ENCODE measurements around the gene ACLY. TPM values are rescaled to one million over a fixed set of nuclear protein-coding genes. Genes with fewer than 3 reads are reported as not detected.

Gene ACLY
- total RNA-seq, 2 experiments from 2014 or later, result 177 to 185 TPM

DNA sequence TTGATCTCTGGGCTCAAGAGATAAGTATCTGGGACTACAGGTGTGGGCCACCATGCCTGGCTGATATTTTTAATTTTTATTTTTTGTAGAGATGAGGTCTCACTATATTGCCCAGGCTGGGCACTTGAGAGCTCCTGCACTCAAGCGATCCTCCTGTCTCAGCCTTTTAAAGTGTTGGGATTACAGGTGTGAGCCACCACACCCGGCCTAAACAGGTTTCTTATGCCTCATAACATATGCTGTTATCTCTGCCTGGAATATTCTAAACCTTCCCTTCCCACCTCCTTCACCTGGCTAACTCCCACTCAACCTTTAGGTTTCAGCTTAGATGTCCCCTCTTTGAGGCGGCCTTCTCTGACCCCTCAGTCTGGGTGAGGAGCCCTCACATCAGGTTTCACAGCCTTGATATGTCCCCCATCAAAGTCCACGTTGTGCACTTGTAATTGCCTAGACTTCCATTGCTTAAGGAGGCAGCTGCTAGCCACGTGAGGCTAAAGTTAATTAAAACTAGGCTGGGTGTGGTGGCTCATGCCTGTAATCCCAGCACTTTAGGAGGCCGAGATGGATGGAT lies 39.2 kb upstream of the ACLY start:
- Mint-ChIP-seq H3K27me3 (ENCODE audit: low read depth) (no peaks in the 10 kb centered on the region), H3K9me3 (ENCODE audit: insufficient read depth) (no peaks in the 10 kb centered on the region), H3K27ac (no peak overlapping the region), H3K36me3 (ENCODE audit: low read depth) (no peaks in the 10 kb centered on the region), H3K4me3 (no peak overlapping the region), H3K4me1 (ENCODE audit: low read depth) (peaks cover 3% of the 10 kb centered on the region)
- ChIA-PET POLR2A (interaction anchor here (1.1 kb wide), 1 partner anchor 15 kb away, joined by 3 read pairs; no protein-coding TSS in a partner anchor), CTCF (no interaction called here)
- no peak for ATAC-seq
- DNase-seq, result no peak

DNA sequence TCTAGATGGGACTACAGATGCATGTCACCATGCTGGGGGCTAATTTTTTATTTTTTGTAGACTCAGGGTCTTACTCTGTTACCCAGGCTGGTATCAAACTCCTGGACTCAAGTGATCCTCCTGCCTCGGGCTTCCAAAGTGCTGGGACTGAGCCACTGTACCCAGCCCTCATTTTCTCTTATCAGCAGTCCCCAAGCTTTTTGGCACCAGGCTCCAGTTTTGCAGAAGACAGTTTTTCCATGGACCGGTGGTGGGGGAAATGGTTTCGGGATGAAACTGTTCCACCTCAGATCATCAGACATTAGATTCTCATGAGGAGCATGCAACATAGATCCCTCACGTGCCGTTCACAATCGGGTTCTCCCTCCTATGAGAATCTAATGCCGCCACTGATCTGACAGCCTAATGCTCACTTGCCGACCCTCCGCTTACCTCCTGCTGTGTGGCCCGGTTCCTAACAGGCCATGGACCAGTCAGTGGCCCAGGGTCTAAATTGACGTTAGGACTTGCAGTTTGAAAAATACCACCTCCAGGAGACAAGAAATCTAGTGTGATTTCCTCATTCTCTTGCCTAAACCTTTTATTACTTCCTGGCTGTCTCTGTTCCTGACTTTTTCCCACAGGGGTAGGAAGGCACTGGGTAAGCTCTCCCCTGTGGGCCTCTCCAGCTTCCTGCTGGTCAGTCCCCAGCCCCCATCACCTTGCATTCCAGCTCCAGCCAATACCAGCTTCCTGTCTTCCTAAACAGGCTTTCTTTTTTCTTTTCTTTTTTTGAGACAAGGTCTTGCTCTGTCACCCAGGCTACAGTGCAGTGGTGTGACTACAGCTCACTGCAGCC lies 38.5 kb upstream of the ACLY start:
- no peaks in the 10 kb centered on the region for H3K9me3 Mint-ChIP-seq (ENCODE audit: insufficient read depth)
- ATAC-seq (no peak), DNase-seq (no peak)
- CTCF ChIA-PET, result no interaction called here
- POLR2A ChIA-PET, result no interaction called here
- H3K27me3 Mint-ChIP-seq (ENCODE audit: low read depth), result no peaks in the 10 kb centered on the region
- no peak overlapping the region for H3K27ac Mint-ChIP-seq
- no peaks in the 10 kb centered on the region for H3K4me1 Mint-ChIP-seq (ENCODE audit: low read depth)
- H3K36me3 Mint-ChIP-seq (ENCODE audit: low read depth), result no peaks in the 10 kb centered on the region
- H3K4me3 Mint-ChIP-seq, result no peak overlapping the region

DNA sequence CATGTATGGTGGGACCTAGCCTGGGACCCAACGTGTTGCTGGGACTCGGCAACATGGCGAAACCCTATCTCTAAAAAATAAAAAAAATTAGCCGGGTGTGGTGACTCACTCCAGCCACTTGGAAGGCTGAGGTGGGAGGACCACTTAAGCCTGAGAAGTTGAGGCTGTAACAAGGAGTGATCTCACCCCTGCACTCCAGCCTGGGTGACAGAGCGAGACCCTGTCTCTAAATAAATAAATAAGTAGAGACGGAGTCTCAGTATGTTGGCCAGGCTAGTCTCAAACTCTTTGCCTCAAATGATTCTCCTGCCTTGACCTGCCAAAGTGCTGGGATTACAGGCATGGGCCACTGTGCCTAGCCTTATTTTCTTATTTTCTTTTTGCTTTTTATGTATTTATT lies 37.8 kb upstream of the ACLY start:
- Mint-ChIP-seq H3K4me3 (no peak overlapping the region), H3K27ac (no peak overlapping the region), H3K27me3 (ENCODE audit: low read depth) (no peaks in the 10 kb centered on the region), H3K36me3 (ENCODE audit: low read depth) (no peaks in the 10 kb centered on the region), H3K9me3 (ENCODE audit: insufficient read depth) (no peaks in the 10 kb centered on the region), H3K4me1 (ENCODE audit: low read depth) (no peaks in the 10 kb centered on the region)
- ChIA-PET POLR2A (no interaction called here), CTCF (interaction anchor here (0.7 kb wide), 1 partner anchor 257 kb away, joined by 3 read pairs; no protein-coding TSS in a partner anchor)
- ATAC-seq (no peak), DNase-seq (no peak)

DNA sequence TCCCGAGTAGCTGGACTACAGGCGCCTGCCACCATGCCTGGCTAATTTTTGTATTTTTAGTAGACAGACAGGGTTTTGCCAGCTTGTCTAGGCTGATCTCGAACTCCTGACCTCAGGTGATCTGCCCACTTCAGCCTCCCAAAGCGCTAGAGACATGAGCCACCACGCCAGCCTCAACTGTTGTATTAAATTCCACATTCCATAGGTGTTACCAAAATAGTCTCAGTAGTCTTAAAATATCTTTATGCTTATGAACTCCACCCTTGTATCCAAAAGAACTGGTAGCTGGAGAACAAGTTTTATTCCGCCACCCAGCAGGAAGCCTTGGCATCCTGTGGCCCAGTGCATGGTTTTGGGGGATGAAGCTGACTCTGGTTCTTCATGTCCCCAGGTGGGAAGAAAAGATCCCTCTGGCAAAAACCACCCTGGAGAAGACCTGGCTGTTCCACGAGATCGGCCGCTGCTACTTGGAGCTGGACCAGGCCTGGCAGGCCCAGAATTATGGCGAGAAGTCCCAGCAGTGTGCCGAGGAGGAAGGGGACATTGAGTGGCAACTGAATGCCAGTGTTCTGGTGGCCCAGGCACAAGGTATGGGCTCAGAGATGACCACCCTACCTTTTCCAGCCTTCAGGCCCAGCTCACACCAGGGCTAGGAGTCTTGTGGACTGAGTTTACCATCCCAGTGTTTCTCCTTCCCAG lies 30.2 kb upstream of the ACLY start:
- no peak overlapping the region for H3K27ac Mint-ChIP-seq

DNA sequence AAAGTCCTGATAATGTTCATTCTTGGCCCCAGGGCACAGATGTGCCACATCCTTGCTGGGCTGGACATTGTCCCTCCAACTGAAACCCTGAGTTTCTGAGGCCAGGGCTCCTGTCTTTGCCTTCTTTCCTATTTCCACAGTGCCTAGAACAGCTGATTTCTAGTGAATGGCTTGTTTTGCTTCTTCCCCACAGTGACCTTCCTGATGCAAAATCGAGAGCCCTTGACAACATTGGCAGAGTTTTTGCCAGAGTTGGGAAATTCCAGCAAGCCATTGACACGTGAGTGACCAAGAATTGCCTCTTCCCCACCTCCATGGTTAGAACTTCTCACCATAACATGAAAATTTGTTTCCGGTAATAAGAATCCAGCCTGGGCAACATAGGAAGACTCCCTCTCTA lies 26.2 kb upstream of the ACLY start:
- Mint-ChIP-seq H3K9me3 (ENCODE audit: insufficient read depth) (no peaks in the 10 kb centered on the region), H3K36me3 (ENCODE audit: low read depth) (no peaks in the 10 kb centered on the region), H3K27ac (no peak overlapping the region), H3K27me3 (ENCODE audit: low read depth) (peaks cover 3% of the 10 kb centered on the region), H3K4me1 (ENCODE audit: low read depth) (no peaks in the 10 kb centered on the region), H3K4me3 (no peak overlapping the region)
- ChIA-PET CTCF (interaction anchor here (1.1 to 1.2 kb wide), 2 partner anchors 12 to 14 kb away, joined by 3 to 4 read pairs; partner anchors contain the start of gene ODAD4), POLR2A (no interaction called here)
- ATAC-seq (no peak), DNase-seq (no peak)

More for the DNA sequence above, 30.2 kb upstream of the ACLY start:
- Mint-ChIP-seq H3K9me3 (ENCODE audit: insufficient read depth) (no peaks in the 10 kb centered on the region), H3K27me3 (ENCODE audit: low read depth) (no peaks in the 10 kb centered on the region), H3K36me3 (ENCODE audit: low read depth) (no peaks in the 10 kb centered on the region), H3K4me3 (no peak overlapping the region), H3K4me1 (ENCODE audit: low read depth) (no peaks in the 10 kb centered on the region)
- DNase-seq, result no peak
- ChIA-PET POLR2A (interaction anchor here (0.6 kb wide), 1 partner anchor 16 kb away, joined by 6 read pairs; no protein-coding TSS in a partner anchor), CTCF (interaction anchor here (2.4 kb wide), 1 partner anchor 14 kb away, joined by 6 read pairs; no protein-coding TSS in a partner anchor)
- ATAC-seq, result no peak

DNA sequence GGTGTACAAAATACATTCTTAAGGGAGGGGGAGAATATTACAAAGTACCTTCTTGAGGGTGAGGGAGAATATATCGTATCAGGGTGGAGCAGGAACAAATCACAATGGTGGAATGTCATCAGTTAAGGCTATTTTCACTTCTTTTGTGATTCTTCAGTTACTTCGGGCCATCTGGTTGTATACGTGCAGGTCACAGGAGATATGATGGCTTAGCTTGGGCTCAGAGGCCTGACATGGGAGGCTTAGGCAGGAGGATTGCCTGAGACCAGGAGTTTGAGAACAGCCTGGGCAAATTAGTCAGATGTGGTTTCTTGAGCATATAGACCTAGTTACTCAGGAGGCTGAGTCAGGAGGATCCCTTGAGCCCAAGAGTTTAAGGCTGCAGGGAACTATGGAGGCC lies 24.7 kb upstream of the ACLY start:
- Mint-ChIP-seq H3K4me3 (no peak overlapping the region), H3K4me1 (ENCODE audit: low read depth) (no peaks in the 10 kb centered on the region), H3K9me3 (ENCODE audit: insufficient read depth) (no peaks in the 10 kb centered on the region), H3K27me3 (ENCODE audit: low read depth) (peaks cover 6% of the 10 kb centered on the region), H3K36me3 (ENCODE audit: low read depth) (no peaks in the 10 kb centered on the region), H3K27ac (no peak overlapping the region)
- ATAC-seq, result no peak
- ChIA-PET CTCF (interaction anchor here (0.6 to 1.2 kb wide), 2 partner anchors 13 to 125 kb away, joined by 3 to 4 read pairs; partner anchors contain the start of gene ODAD4), POLR2A (no interaction called here)
- DNase-seq, result no peak

DNA sequence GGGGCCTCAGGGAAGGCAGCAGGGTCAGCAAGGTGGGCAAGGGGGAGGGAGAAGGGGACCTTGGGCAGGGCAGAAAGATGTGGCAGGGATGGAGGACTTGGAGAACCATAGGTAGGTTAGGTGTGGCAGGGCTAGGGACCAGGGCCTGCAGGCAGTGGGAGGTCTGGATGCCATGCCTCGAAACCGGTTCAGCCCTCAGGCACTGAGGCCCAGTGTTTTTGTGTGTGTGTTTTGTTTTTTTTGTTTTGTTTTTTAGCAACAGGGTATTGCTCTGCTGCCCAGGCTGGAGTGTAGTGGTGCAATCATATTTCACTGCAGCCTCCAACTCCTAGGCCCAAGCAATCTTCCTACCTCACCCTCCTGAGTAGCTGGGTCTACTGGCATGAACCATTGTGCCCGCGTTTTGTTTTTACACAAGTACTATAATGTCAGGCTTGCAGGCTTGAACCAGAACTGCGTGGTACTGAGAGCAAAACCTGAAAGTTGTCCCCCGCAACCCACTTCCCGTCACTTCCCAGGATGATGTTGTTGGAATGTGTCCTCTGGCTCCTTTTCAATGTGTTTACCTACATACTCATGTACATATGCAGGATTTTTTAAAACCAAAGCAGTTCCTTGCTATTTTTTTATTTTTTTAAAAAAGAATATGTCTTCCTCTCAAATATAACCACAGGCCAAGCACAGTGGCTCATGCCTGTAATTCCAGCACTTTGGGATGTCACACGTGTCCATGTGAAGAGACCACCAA lies 24.0 kb upstream of the ACLY start:
- ChIA-PET POLR2A (no interaction called here), CTCF (interaction anchor here (0.6 kb wide), 2 partner anchors 21 to 125 kb away, joined by 3 read pairs; no protein-coding TSS in a partner anchor)
- H3K27ac Mint-ChIP-seq, result no peak overlapping the region
- ATAC-seq, result no peak
- H3K36me3 Mint-ChIP-seq (ENCODE audit: low read depth), result no peaks in the 10 kb centered on the region
- DNase-seq, result no peak
- H3K4me1 Mint-ChIP-seq (ENCODE audit: low read depth), result no peaks in the 10 kb centered on the region
- H3K27me3 Mint-ChIP-seq (ENCODE audit: low read depth), result peaks cover 6% of the 10 kb centered on the region
- H3K9me3 Mint-ChIP-seq (ENCODE audit: insufficient read depth), result no peaks in the 10 kb centered on the region
- H3K4me3 Mint-ChIP-seq, result no peak overlapping the region

DNA sequence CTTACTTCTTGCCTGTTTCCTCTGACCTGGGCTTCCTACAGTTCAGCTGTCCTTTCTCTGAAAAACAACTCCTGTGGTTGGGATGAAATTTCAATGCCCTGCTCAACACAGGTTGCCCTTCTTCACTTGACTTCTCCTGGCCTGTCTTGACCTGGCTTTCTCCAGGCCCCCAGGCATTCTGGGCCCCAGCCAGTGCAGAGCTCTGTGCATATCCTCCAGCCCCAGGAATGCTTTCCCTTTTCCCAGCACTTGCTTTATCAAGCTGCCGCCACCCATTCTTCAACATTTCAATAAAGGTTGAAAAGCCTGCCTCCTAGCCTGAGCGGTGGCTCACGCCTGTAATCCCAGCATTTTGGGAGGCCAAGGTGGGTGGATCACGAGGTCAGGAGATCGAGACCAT lies 22.4 kb upstream of the ACLY start:
- Mint-ChIP-seq H3K4me1 (ENCODE audit: low read depth) (no peaks in the 10 kb centered on the region), H3K36me3 (ENCODE audit: low read depth) (no peaks in the 10 kb centered on the region), H3K27ac (no peak overlapping the region), H3K9me3 (ENCODE audit: insufficient read depth) (no peaks in the 10 kb centered on the region), H3K4me3 (no peak overlapping the region), H3K27me3 (ENCODE audit: low read depth) (peaks cover 6% of the 10 kb centered on the region)
- ChIA-PET CTCF (no interaction called here), POLR2A (no interaction called here)
- DNase-seq (no peak), ATAC-seq (no peak)

DNA sequence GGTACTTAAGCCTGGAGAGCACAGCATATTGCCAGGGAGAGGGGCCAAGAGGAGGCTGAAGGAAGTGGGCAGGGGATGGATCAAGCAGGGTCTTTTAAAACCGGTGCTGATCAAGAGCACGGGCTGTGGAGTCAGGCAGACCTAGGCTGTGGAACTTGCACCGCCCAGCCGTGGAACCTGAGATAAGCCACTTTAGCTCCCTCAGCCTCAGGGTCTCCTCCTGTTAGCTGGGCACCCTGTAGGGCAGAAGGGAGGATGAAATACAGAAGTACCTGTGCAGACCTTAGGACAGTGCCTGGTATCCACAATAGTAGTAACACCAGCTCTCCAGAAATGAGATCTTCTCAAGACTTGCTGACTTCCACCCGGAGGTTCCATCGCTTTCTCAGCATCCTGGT lies 20.9 kb upstream of the ACLY start:
- no peak overlapping the region for H3K27ac Mint-ChIP-seq
- ATAC-seq (no peak), DNase-seq (no peak)
- no peaks in the 10 kb centered on the region for H3K4me1 Mint-ChIP-seq (ENCODE audit: low read depth)
- H3K9me3 Mint-ChIP-seq (ENCODE audit: insufficient read depth), result no peaks in the 10 kb centered on the region
- H3K4me3 Mint-ChIP-seq, result no peak overlapping the region
- ChIA-PET CTCF (no interaction called here), POLR2A (interaction anchor here (0.9 kb wide), 1 partner anchor 9 kb away, joined by 3 read pairs; the partner anchor contains the start of gene ODAD4)
- peaks cover 6% of the 10 kb centered on the region for H3K27me3 Mint-ChIP-seq (ENCODE audit: low read depth)
- H3K36me3 Mint-ChIP-seq (ENCODE audit: low read depth), result no peaks in the 10 kb centered on the region

DNA sequence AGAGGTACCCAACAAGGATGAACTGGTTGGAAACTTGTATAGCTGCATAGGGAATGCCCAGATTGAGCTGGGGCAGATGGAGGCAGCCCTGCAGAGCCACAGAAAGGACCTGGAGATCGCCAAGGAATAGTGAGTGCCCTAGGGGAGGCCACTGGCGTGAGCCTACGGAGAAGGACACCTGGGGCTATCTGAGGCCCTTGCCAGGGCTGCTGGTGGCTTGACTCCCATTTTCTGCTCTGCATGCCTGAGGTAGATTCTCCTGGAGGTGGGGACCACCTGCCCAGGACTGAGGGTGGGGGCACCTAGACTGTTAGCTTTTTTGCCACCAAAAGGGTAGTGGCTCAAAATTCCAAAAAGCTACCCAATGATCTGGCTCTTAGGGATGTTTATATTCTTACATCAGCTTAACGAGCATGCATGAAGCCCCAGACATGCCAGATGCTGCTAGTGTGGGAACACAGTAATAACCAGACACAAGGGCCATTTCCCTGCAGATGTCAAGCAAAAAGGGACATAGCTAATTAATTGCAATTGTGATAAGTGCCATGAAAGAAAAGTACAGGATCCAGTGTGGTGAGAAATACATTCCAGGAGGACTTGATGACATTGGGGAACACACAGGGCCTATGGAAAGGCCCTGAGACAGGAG lies 20.4 kb upstream of the ACLY start:
- Mint-ChIP-seq H3K27me3 (ENCODE audit: low read depth) (peaks cover 6% of the 10 kb centered on the region), H3K4me1 (ENCODE audit: low read depth) (peaks cover 2% of the 10 kb centered on the region), H3K27ac (no peak overlapping the region), H3K4me3 (no peak overlapping the region), H3K9me3 (ENCODE audit: insufficient read depth) (no peaks in the 10 kb centered on the region), H3K36me3 (ENCODE audit: low read depth) (no peaks in the 10 kb centered on the region)
- ChIA-PET POLR2A (interaction anchor here (0.9 kb wide), 1 partner anchor 8 kb away, joined by 3 read pairs; the partner anchor contains the start of gene ODAD4), CTCF (interaction anchor here (1.1 kb wide), 1 partner anchor 8 kb away, joined by 3 read pairs; the partner anchor contains the start of gene ODAD4)
- ATAC-seq (no peak), DNase-seq (no peak)
